ENCODE measurements around the gene PRKCD.

Gene PRKCD

DNA sequence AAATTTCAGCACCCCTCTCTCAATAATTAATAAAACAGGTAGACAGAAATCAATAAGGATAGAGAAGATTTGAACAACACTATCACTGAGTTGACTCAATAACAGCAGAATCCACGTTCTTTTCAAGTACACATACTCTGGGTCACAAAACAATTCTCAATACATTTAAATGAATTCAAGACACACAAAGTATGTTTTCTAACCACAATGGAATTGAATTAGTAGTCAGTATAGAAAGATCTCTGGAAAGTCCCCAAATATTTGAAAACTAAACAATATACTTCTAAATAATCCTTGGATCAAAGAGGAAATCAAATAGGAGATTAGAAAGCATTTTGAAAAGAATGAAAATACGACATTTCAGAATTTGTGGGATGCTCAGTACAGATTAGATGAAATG is 54.8 kb downstream of the PRKCD start:
- no peak overlapping the region for H3K9ac ChIP-seq (ENCODE audit: low read depth in 1 of 2, low read length in 2 of 2)
- H3K4me1 ChIP-seq (ENCODE audit: control insufficient read depth in 2 of 2, insufficient read depth in 2 of 2, low read length in 2 of 2) = no peaks in the 10 kb centered on the region

DNA sequence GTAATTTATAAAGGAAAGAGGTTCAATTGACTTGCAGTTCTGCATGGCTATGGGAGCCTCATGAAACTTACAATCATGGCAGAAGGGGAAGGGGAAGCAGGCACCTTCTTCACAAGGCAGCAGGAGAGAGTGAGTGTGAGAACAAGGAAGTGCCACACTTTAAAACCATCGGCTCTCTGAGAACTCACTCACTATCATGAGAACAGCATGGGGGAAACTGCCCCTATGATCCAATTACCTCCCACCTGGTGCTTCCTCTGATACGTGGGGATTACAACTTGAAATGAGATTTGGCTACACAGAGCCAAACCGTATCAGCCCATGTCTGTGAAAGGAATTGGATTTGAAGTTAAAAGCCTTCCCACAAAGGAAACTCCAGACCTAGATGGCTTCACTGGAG is 55.7 kb downstream of the PRKCD start:
- no peaks in the 10 kb centered on the region for H3K27me3 ChIP-seq (ENCODE audit: control insufficient read depth in 2 of 2, insufficient read depth in 2 of 2, low read length in 2 of 2)
- no peak overlapping the region for H3K27ac ChIP-seq (ENCODE audit: low read depth in 2 of 2, low read length in 2 of 2)
- no peaks in the 10 kb centered on the region for H3K36me3 ChIP-seq (ENCODE audit: control insufficient read depth in 2 of 2, insufficient read depth in 2 of 2, low read length in 2 of 2)
- H3K4me3 ChIP-seq (ENCODE audit: low read length in 2 of 2) = no peak overlapping the region
- H3K9me3 ChIP-seq (ENCODE audit: control insufficient read depth in 2 of 2, low read length in 2 of 2) = no peaks in the 10 kb centered on the region
- no peaks in the 10 kb centered on the region for H3K4me1 ChIP-seq (ENCODE audit: control insufficient read depth in 2 of 2, insufficient read depth in 2 of 2, low read length in 2 of 2)
- H3K9ac ChIP-seq (ENCODE audit: low read depth in 1 of 2, low read length in 2 of 2) = no peak overlapping the region

More for the DNA sequence above, 54.8 kb downstream of the PRKCD start:
- Histone ChIP-seq H3K27me3 (ENCODE audit: control insufficient read depth in 2 of 2, insufficient read depth in 2 of 2, low read length in 2 of 2) (no peaks in the 10 kb centered on the region), H3K27ac (ENCODE audit: low read depth in 2 of 2, low read length in 2 of 2) (no peak overlapping the region), H3K9me3 (ENCODE audit: control insufficient read depth in 2 of 2, low read length in 2 of 2) (no peaks in the 10 kb centered on the region), H3K4me3 (ENCODE audit: low read length in 2 of 2) (no peak overlapping the region), H3K36me3 (ENCODE audit: control insufficient read depth in 2 of 2, insufficient read depth in 2 of 2, low read length in 2 of 2) (no peaks in the 10 kb centered on the region)

DNA sequence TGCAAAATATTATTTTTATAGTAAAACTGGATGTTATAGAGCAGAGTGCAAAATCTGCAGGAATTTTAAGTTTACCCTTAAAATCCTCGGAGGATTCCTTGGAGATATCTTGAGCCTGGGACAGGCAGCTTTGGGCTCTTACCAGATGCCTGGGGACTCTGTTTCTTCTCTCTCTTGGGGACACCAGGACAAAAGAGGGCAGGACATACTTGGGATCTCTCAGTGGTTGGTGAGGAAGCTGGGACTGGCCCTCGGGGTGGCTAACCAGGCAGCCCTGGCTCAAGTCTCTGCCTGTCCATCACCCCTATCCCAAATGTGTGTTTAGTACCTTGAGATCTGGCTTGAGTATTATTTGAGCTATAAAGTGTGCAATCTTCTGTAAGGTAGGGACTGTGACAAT is 56.2 kb downstream of the PRKCD start:
- Histone ChIP-seq H3K9ac (ENCODE audit: low read depth in 1 of 2, low read length in 2 of 2) (no peak overlapping the region), H3K4me3 (ENCODE audit: low read length in 2 of 2) (no peak overlapping the region), H3K36me3 (ENCODE audit: control insufficient read depth in 2 of 2, insufficient read depth in 2 of 2, low read length in 2 of 2) (no peaks in the 10 kb centered on the region), H3K9me3 (ENCODE audit: control insufficient read depth in 2 of 2, low read length in 2 of 2) (no peaks in the 10 kb centered on the region), H3K4me1 (ENCODE audit: control insufficient read depth in 2 of 2, insufficient read depth in 2 of 2, low read length in 2 of 2) (no peaks in the 10 kb centered on the region), H3K27me3 (ENCODE audit: control insufficient read depth in 2 of 2, insufficient read depth in 2 of 2, low read length in 2 of 2) (no peaks in the 10 kb centered on the region), H3K27ac (ENCODE audit: low read depth in 2 of 2, low read length in 2 of 2) (no peak overlapping the region)

GRCh38 chr3:53218131-53218530 is 57.1 kb downstream of the PRKCD start:
- no peak overlapping the region for H3K9ac ChIP-seq (ENCODE audit: low read depth in 1 of 2, low read length in 2 of 2)
- no peaks in the 10 kb centered on the region for H3K9me3 ChIP-seq (ENCODE audit: control insufficient read depth in 2 of 2, low read length in 2 of 2)
- H3K4me1 ChIP-seq (ENCODE audit: control insufficient read depth in 2 of 2, insufficient read depth in 2 of 2, low read length in 2 of 2) = no peaks in the 10 kb centered on the region
- no peak overlapping the region for H3K4me3 ChIP-seq (ENCODE audit: low read length in 2 of 2)
- H3K27me3 ChIP-seq (ENCODE audit: control insufficient read depth in 2 of 2, insufficient read depth in 2 of 2, low read length in 2 of 2) = no peaks in the 10 kb centered on the region
- no peak overlapping the region for H3K27ac ChIP-seq (ENCODE audit: low read depth in 2 of 2, low read length in 2 of 2)
- H3K36me3 ChIP-seq (ENCODE audit: control insufficient read depth in 2 of 2, insufficient read depth in 2 of 2, low read length in 2 of 2) = peaks cover 0 to 3% of the 10 kb centered on the region in 2 donors

GRCh38 chr3:53219895-53220483 is 59.0 kb downstream of the PRKCD start:
- no peak overlapping the region for H3K4me3 ChIP-seq (ENCODE audit: low read length in 2 of 2)
- peaks cover 13 to 17% of the 10 kb centered on the region in 2 donors for H3K36me3 ChIP-seq (ENCODE audit: control insufficient read depth in 2 of 2, insufficient read depth in 2 of 2, low read length in 2 of 2)
- no peak overlapping the region for H3K27ac ChIP-seq (ENCODE audit: low read depth in 2 of 2, low read length in 2 of 2)
- H3K4me1 ChIP-seq (ENCODE audit: control insufficient read depth in 2 of 2, insufficient read depth in 2 of 2, low read length in 2 of 2) = no peaks in the 10 kb centered on the region
- no peaks in the 10 kb centered on the region for H3K9me3 ChIP-seq (ENCODE audit: control insufficient read depth in 2 of 2, low read length in 2 of 2)
- no peak overlapping the region for H3K9ac ChIP-seq (ENCODE audit: low read depth in 1 of 2, low read length in 2 of 2)
- no peaks in the 10 kb centered on the region for H3K27me3 ChIP-seq (ENCODE audit: control insufficient read depth in 2 of 2, insufficient read depth in 2 of 2, low read length in 2 of 2)

GRCh38 chr3:53221345-53221744 is 60.3 kb downstream of the PRKCD start:
- Histone ChIP-seq H3K9ac (ENCODE audit: low read depth in 1 of 2, low read length in 2 of 2) (no peak overlapping the region), H3K4me1 (ENCODE audit: control insufficient read depth in 2 of 2, insufficient read depth in 2 of 2, low read length in 2 of 2) (no peaks in the 10 kb centered on the region), H3K9me3 (ENCODE audit: control insufficient read depth in 2 of 2, low read length in 2 of 2) (no peaks in the 10 kb centered on the region), H3K4me3 (ENCODE audit: low read length in 2 of 2) (no peak overlapping the region), H3K27ac (ENCODE audit: low read depth in 2 of 2, low read length in 2 of 2) (no peak overlapping the region), H3K36me3 (ENCODE audit: control insufficient read depth in 2 of 2, insufficient read depth in 2 of 2, low read length in 2 of 2) (peaks cover 20 to 30% of the 10 kb centered on the region in 2 donors), H3K27me3 (ENCODE audit: control insufficient read depth in 2 of 2, insufficient read depth in 2 of 2, low read length in 2 of 2) (no peaks in the 10 kb centered on the region)

DNA sequence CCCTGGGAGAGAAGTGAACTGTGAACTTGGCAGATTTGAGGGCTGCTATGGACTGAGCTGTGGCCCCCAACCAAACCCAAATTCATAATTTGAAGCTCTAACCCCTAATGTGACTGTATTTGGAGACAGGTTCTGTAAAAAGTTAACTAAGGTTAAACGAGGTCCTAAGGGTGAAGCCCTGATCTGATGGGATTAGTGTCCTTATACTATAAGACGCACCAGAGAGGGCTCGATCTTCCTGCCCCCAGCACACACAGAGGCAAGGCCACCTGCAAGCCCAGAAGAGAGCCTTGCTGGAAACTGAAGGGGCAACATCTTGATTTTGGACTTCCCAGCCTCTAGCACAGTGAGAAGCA is 60.8 kb downstream of the PRKCD start:
- no peaks in the 10 kb centered on the region for H3K27me3 ChIP-seq (ENCODE audit: control insufficient read depth in 2 of 2, insufficient read depth in 2 of 2, low read length in 2 of 2)
- H3K4me3 ChIP-seq (ENCODE audit: low read length in 2 of 2) = no peak overlapping the region
- no peak overlapping the region for H3K27ac ChIP-seq (ENCODE audit: low read depth in 2 of 2, low read length in 2 of 2)

GRCh38 chr3:53222183-53222901 is 61.3 kb downstream of the PRKCD start:
- Histone ChIP-seq H3K36me3 (ENCODE audit: control insufficient read depth in 2 of 2, insufficient read depth in 2 of 2, low read length in 2 of 2) (peaks cover 30 to 40% of the 10 kb centered on the region in 2 donors), H3K27ac (ENCODE audit: low read depth in 2 of 2, low read length in 2 of 2) (no peak overlapping the region), H3K4me1 (ENCODE audit: control insufficient read depth in 2 of 2, insufficient read depth in 2 of 2, low read length in 2 of 2) (no peaks in the 10 kb centered on the region), H3K9ac (ENCODE audit: low read depth in 1 of 2, low read length in 2 of 2) (no peak overlapping the region), H3K27me3 (ENCODE audit: control insufficient read depth in 2 of 2, insufficient read depth in 2 of 2, low read length in 2 of 2) (no peaks in the 10 kb centered on the region), H3K9me3 (ENCODE audit: control insufficient read depth in 2 of 2, low read length in 2 of 2) (no peaks in the 10 kb centered on the region), H3K4me3 (ENCODE audit: low read length in 2 of 2) (no peak overlapping the region)

More for the DNA sequence above, 60.8 kb downstream of the PRKCD start:
- Histone ChIP-seq H3K9me3 (ENCODE audit: control insufficient read depth in 2 of 2, low read length in 2 of 2) (no peaks in the 10 kb centered on the region), H3K4me1 (ENCODE audit: control insufficient read depth in 2 of 2, insufficient read depth in 2 of 2, low read length in 2 of 2) (no peaks in the 10 kb centered on the region), H3K9ac (ENCODE audit: low read depth in 1 of 2, low read length in 2 of 2) (no peak overlapping the region), H3K36me3 (ENCODE audit: control insufficient read depth in 2 of 2, insufficient read depth in 2 of 2, low read length in 2 of 2) (peaks cover 24 to 35% of the 10 kb centered on the region in 2 donors)

- Histone ChIP-seq H3K9ac (ENCODE audit: low read depth in 1 of 2, low read length in 2 of 2) (no peak overlapping the region), H3K4me3 (ENCODE audit: low read length in 2 of 2) (no peak overlapping the region), H3K27me3 (ENCODE audit: control insufficient read depth in 2 of 2, insufficient read depth in 2 of 2, low read length in 2 of 2) (no peaks in the 10 kb centered on the region), H3K36me3 (ENCODE audit: control insufficient read depth in 2 of 2, insufficient read depth in 2 of 2, low read length in 2 of 2) (peaks cover 37 to 47% of the 10 kb centered on the region in 2 donors), H3K9me3 (ENCODE audit: control insufficient read depth in 2 of 2, low read length in 2 of 2) (no peaks in the 10 kb centered on the region), H3K4me1 (ENCODE audit: control insufficient read depth in 2 of 2, insufficient read depth in 2 of 2, low read length in 2 of 2) (no peaks in the 10 kb centered on the region), H3K27ac (ENCODE audit: low read depth in 2 of 2, low read length in 2 of 2) (no peak overlapping the region)
Observed at GRCh38 chr3:53223025-53223424, 62.0 kb downstream of the PRKCD start.

DNA sequence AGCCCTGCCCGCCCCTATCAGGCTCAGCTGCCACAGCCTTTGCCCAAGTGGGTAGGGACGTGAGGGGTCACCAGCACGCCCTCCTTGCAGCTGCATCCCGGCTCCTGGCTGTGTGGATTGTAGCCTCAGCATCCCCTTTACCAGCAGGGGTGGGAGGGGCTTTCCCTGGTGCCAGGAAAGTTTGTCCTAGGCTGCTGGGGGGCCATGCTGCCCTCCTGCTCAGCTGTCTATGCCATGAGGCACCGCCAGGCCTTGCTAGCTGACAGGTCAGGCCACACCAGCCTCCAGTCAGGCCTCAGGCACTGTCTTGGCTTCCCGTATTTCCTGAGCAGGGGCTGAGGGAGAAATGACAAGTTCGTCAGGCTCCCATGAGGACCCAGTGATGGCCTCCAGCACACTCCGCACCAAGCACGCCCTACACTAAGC is 62.5 kb downstream of the PRKCD start:
- H3K9ac ChIP-seq (ENCODE audit: low read depth in 1 of 2, low read length in 2 of 2) = no peak overlapping the region
- no peaks in the 10 kb centered on the region for H3K9me3 ChIP-seq (ENCODE audit: control insufficient read depth in 2 of 2, low read length in 2 of 2)
- no peaks in the 10 kb centered on the region for H3K27me3 ChIP-seq (ENCODE audit: control insufficient read depth in 2 of 2, insufficient read depth in 2 of 2, low read length in 2 of 2)
- H3K4me3 ChIP-seq (ENCODE audit: low read length in 2 of 2) = no peak overlapping the region
- H3K4me1 ChIP-seq (ENCODE audit: control insufficient read depth in 2 of 2, insufficient read depth in 2 of 2, low read length in 2 of 2) = no peaks in the 10 kb centered on the region
- no peak overlapping the region for H3K27ac ChIP-seq (ENCODE audit: low read depth in 2 of 2, low read length in 2 of 2)
- peaks cover 42 to 53% of the 10 kb centered on the region in 2 donors for H3K36me3 ChIP-seq (ENCODE audit: control insufficient read depth in 2 of 2, insufficient read depth in 2 of 2, low read length in 2 of 2)

Data from mucosa of rectum (tissue), 2 donors.